ENCODE measurements around the gene PDC.

DNA sequence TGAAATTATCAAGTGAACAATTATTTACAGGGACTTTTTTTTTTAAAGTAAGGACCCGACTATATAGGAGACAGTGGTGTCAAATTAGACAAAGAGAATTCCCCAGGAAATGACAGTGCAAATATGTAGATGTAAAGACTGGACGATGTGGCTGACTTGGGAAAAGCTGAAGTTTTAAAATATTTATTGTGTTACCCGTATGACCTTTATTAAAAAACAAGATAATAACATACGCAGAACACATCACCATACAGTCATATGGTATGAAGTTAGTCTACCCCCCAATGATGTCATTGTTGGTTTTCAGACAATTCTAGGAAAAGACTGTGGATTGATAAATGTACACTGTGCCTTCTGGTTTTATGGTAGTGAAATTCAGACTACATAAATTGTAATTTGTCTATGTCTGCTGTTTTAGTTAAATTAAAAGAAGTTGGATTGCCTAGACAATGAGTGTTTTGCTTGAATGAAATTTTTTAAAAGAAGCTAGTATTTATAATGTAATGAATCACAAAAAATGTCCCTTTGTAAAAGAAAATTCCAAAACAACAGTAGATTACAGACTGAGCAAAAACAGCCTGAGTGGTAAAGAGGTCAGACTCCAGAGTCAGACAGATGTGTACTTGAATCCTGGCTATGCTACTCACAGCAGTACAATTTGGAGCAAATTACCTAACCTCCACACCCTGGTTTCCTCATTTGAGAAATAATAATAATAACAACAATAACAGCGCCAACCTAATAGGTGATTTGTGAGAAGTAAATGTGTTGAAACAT is 15.5 kb upstream of the PDC start:
- TF ChIP-seq THRA (IDR thresholded peaks at IDR 0.05) (no peak), EZH2 (IDR thresholded peaks at IDR 0.05; ENCODE audit: borderline replicate concordance, low read depth, low read length) (no peak), ESRRA (IDR thresholded peaks at IDR 0.05; ENCODE audit: borderline replicate concordance, low read depth) (no peak), POLR2AphosphoS5 (IDR thresholded peaks at IDR 0.05; ENCODE audit: control insufficient read depth, insufficient read depth, low read depth, low read length) (no peak), CTCF (IDR thresholded peaks at IDR 0.05 in 2 of 3, conservative IDR thresholded peaks at IDR 0.05 in 1 of 3; ENCODE audit: insufficient read depth in 2 of 3, low read depth in 1 of 3, low read length in 3 of 3) (no peak), NRF1 (conservative IDR thresholded peaks at IDR 0.05 in 1 of 2, IDR thresholded peaks at IDR 0.05 in 1 of 2) (no peak)
